ENCODE results near the gene FOXO3. TPM values are rescaled to one million over a fixed set of nuclear protein-coding genes. Genes with fewer than 3 reads are reported as not detected.

FOXO3 gene
- total RNA-seq, 1 experiment from 2014 or later, result 22.1 TPM

DNA sequence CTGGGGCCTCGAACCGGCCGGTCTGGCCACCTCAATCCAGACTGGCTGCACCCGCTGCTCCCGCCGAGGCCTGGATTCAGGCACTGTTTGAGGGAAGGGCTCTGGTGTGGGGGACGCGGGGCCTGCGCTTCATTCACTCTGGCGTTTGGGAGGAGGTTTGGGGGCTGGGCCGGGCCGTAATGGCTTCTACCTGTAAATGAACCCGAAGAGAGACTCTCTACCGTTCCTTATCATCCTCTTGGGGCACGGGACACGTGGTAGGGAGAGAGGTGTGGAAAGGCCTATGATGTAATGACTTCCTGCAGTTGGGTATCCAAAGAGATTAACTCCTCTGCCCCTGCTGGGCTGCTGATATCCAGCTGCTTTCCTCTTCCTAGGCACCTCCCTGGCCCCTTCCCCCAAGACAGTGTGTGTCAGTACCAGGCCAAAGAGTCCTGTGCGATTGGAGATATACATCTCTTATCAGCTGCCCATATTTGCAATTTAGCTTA lies 1.8 kb downstream of the FOXO3 start:
- Histone ChIP-seq H3K56ac (ENCODE audit: insufficient read length, low read depth, low read length) (no peak overlapping the region), H4K5ac (ENCODE audit: insufficient read length, low read depth, low read length) (no peak overlapping the region), H3K79me1 (ENCODE audit: insufficient read depth, low read depth, low read length, poor library complexity, severe bottlenecking) (no peaks in the 10 kb centered on the region), H3K27me3 (ENCODE audit: insufficient read depth, low read length) (peaks cover 3% of the 10 kb centered on the region; the same call in 1 of the 2 replicates), H3K23me2 (ENCODE audit: insufficient read length, low read depth, low read length, poor library complexity, severe bottlenecking) (peaks cover 18% of the 10 kb centered on the region), H3K23ac (ENCODE audit: insufficient read length, low read depth, low read length) (no peak overlapping the region), H3K4ac (ENCODE audit: low read depth, low read length) (no peak overlapping the region), H3T11ph (ENCODE audit: low read length) (no peak overlapping the region), H3K18ac (ENCODE audit: insufficient read length, low read depth, low read length) (no peak overlapping the region), H4K8ac (replicated peaks; ENCODE audit: insufficient read length, low read depth, low read length) (no peak overlapping the region), H2BK12ac (ENCODE audit: insufficient read length, low read depth, low read length) (no peak overlapping the region), H4K20me1 (ENCODE audit: control insufficient read depth, insufficient read depth, insufficient read length) (peaks cover 2% of the 10 kb centered on the region), H3K9me3 (ENCODE audit: control insufficient read depth, low read depth, low read length) (no peaks in the 10 kb centered on the region), H2BK15ac (ENCODE audit: low read depth, low read length) (no peak overlapping the region), H4K91ac (ENCODE audit: insufficient read length, low read depth, low read length) (no peak overlapping the region), H2BK20ac (ENCODE audit: low read depth, low read length, poor library complexity, severe bottlenecking) (no peak overlapping the region), H3K27ac (ENCODE audit: insufficient read length, low read depth, low read length) (no peak overlapping the region), H2BK120ac (ENCODE audit: low read depth, low read length, poor library complexity, severe bottlenecking) (no peak overlapping the region), H2AFZ (ENCODE audit: low read length) (no peak overlapping the region), H3K9ac (ENCODE audit: extremely low read depth, insufficient read length, low read length) (peak overlapping the region; percentile 41), H2AK5ac (ENCODE audit: insufficient read length, low read length) (no peak overlapping the region), H3K14ac (ENCODE audit: insufficient read depth, low read length) (peak overlapping the region; percentile 39; the same call in 1 of the 2 replicates), H2BK5ac (ENCODE audit: insufficient read length, low read length) (no peak overlapping the region), H3K4me2 (ENCODE audit: insufficient read depth, insufficient read length, low read length) (peak overlapping the region; percentile 90), H3K79me2 (ENCODE audit: insufficient read depth, low read length) (peaks cover 11% of the 10 kb centered on the region; the same call in 1 of the 2 replicates), H3K4me1 (ENCODE audit: insufficient read depth, low read length) (no peaks in the 10 kb centered on the region)
- peaks cover 0 to 2% of the 10 kb centered on the region in 2 experiments; a peak in 3 of 5 replicates for H3K9me3 Mint-ChIP-seq
- DNase-seq, result peak; percentile 92
- peak overlapping the region in 1 of 3 experiments; percentile 97; a peak in 3 of 7 replicates for H3K27ac Mint-ChIP-seq
- no CpG with 5 or more reads among the region's 17 CpGs for WGBS (ENCODE audit: extremely low coverage, insufficient read length, low lambda C conversion rate)
- H3K4me1 Mint-ChIP-seq, result peaks cover 30 to 35% of the 10 kb centered on the region in 2 experiments
- peaks cover 3 to 6% (median 4%) of the 10 kb centered on the region in 3 experiments; a peak in 1 of 7 replicates for H3K36me3 Mint-ChIP-seq (ENCODE audit: insufficient read depth in 1 of 3, low read depth in 3 of 3)
- TF ChIP-seq, protein P1, sequence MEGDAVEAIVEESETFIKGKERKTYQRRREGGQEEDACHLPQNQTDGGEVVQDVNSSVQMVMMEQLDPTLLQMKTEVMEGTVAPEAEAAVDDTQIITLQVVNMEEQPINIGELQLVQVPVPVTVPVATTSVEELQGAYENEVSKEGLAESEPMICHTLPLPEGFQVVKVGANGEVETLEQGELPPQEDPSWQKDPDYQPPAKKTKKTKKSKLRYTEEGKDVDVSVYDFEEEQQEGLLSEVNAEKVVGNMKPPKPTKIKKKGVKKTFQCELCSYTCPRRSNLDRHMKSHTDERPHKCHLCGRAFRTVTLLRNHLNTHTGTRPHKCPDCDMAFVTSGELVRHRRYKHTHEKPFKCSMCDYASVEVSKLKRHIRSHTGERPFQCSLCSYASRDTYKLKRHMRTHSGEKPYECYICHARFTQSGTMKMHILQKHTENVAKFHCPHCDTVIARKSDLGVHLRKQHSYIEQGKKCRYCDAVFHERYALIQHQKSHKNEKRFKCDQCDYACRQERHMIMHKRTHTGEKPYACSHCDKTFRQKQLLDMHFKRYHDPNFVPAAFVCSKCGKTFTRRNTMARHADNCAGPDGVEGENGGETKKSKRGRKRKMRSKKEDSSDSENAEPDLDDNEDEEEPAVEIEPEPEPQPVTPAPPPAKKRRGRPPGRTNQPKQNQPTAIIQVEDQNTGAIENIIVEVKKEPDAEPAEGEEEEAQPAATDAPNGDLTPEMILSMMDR (conservative IDR thresholded peaks at IDR 0.05), result no peak
- peaks cover 40% of the 10 kb centered on the region for H3K27me3 Mint-ChIP-seq (ENCODE audit: low read depth)
- H3K4me3 Mint-ChIP-seq, result peak overlapping the region; percentile 77 to 95
